Measurements from ENCODE around the gene AMT. TPM values are rescaled to one million over a fixed set of nuclear protein-coding genes. Genes with fewer than 3 reads are reported as not detected.

AMT gene
- total and polyA plus RNA-seq, 2 of the 13 experiments (the other 11 are each of a cell fraction or from before 2014, with no cell fraction given), result 35.3 to 59.0 TPM

DNA sequence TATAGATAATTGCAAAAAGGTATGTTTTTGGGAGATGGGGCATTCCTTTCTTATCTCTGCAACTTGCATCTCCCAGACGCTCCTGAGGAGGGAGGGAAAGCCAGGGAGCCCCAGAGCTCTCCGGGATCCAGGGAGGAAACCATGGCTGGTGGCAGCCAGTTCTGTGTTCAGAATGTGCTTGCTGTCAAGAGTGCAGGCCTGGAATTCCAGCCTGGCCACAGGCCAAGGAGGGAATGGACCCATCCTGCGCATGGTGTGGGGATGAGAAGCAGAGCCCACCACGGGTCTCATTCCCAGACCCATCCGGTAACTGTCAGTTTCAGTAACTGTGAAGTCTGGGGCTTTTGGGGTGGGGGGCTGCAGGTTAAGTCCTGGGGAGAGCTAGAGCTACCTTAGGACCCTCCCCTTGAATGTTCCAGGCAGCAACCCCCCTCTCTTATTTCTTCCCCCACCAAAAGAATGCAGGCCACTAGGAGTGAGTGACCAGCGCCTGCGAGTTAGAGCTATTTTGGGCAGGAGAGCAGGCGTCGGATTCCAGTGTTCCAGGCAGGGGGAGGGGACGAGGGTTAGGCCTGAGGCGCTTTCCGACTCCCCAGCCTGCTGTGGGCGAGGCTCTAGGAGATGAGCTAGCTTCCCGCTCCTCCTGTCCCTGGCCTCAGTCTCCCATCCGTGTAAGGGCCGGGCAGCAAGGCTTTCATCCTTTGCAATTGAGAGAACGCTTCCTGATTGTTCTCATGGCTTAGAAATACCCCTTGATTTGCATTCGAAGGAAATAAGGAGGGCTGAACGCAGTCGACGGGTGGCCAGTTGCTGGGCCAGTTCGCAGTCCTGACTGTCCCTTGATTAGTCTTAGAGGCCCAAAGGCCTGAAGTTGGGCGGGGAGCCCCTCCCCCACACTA, 47.0 kb upstream of the AMT start (continued):
- TF ChIP-seq, protein P1, sequence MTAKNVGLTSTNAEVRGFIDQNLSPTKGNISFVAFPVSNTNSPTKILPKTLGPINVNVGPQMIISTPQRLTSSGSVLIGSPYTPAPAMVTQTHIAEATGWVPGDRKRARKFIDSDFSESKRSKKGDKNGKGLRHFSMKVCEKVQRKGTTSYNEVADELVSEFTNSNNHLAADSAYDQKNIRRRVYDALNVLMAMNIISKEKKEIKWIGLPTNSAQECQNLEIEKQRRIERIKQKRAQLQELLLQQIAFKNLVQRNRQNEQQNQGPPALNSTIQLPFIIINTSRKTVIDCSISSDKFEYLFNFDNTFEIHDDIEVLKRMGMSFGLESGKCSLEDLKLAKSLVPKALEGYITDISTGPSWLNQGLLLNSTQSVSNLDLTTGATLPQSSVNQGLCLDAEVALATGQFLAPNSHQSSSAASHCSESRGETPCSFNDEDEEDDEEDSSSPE (CRISPR knock-in tag; IDR thresholded peaks at IDR 0.05), result no peak
- TF ChIP-seq ZFP36L2 (CRISPR knock-in tag; IDR thresholded peaks at IDR 0.05) (no peak), ZNF501 (CRISPR knock-in tag; IDR thresholded peaks at IDR 0.05) (peak; percentile 20; the same call in 1 of the 2 replicates), ZNF143 (CRISPR knock-in tag; IDR thresholded peaks at IDR 0.05) (no peak; the same call in 1 of the 2 replicates), SALL2 (CRISPR knock-in tag; IDR thresholded peaks at IDR 0.05) (peak; percentile 18; the same call in 1 of the 2 replicates), ZNF12 (CRISPR knock-in tag; IDR thresholded peaks at IDR 0.05) (no peak), GZF1 (CRISPR knock-in tag; IDR thresholded peaks at IDR 0.05) (no peak), ZNF547 (CRISPR knock-in tag; IDR thresholded peaks at IDR 0.05) (no peak), ZNF572 (CRISPR knock-in tag; IDR thresholded peaks at IDR 0.05) (0 out of 2 replicates have a peak, but pooled peaks have one; percentile 5), NONO (IDR thresholded peaks at IDR 0.05) (no peak), NONO (CRISPR knock-in tag; conservative IDR thresholded peaks at IDR 0.05) (no peak), SP2 (CRISPR knock-in tag; IDR thresholded peaks at IDR 0.05) (no peak), SALL1 (CRISPR knock-in tag; IDR thresholded peaks at IDR 0.05) (peak; percentile 9; the same call in 1 of the 2 replicates), REXO4 (CRISPR knock-in tag; IDR thresholded peaks at IDR 0.05; ENCODE audit: borderline replicate concordance) (no peak; the same call in 1 of the 2 replicates), KAT8 (CRISPR knock-in tag; IDR thresholded peaks at IDR 0.05) (no peak), NR2C2 (CRISPR knock-in tag; IDR thresholded peaks at IDR 0.05; ENCODE audit: borderline replicate concordance) (no peak; the same call in 1 of the 2 replicates)
- TF ChIP-seq, protein P2, sequence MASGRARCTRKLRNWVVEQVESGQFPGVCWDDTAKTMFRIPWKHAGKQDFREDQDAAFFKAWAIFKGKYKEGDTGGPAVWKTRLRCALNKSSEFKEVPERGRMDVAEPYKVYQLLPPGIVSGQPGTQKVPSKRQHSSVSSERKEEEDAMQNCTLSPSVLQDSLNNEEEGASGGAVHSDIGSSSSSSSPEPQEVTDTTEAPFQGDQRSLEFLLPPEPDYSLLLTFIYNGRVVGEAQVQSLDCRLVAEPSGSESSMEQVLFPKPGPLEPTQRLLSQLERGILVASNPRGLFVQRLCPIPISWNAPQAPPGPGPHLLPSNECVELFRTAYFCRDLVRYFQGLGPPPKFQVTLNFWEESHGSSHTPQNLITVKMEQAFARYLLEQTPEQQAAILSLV (CRISPR knock-in tag; IDR thresholded peaks at IDR 0.05; ENCODE audit: borderline replicate concordance), result no peak
- TF ChIP-seq, protein P3, sequence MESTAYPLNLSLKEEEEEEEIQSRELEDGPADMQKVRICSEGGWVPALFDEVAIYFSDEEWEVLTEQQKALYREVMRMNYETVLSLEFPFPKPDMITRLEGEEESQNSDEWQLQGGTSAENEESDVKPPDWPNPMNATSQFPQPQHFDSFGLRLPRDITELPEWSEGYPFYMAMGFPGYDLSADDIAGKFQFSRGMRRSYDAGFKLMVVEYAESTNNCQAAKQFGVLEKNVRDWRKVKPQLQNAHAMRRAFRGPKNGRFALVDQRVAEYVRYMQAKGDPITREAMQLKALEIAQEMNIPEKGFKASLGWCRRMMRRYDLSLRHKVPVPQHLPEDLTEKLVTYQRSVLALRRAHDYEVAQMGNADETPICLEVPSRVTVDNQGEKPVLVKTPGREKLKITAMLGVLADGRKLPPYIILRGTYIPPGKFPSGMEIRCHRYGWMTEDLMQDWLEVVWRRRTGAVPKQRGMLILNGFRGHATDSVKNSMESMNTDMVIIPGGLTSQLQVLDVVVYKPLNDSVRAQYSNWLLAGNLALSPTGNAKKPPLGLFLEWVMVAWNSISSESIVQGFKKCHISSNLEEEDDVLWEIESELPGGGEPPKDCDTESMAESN (CRISPR knock-in tag; conservative IDR thresholded peaks at IDR 0.05), result no peak
- TF ChIP-seq, protein P4, sequence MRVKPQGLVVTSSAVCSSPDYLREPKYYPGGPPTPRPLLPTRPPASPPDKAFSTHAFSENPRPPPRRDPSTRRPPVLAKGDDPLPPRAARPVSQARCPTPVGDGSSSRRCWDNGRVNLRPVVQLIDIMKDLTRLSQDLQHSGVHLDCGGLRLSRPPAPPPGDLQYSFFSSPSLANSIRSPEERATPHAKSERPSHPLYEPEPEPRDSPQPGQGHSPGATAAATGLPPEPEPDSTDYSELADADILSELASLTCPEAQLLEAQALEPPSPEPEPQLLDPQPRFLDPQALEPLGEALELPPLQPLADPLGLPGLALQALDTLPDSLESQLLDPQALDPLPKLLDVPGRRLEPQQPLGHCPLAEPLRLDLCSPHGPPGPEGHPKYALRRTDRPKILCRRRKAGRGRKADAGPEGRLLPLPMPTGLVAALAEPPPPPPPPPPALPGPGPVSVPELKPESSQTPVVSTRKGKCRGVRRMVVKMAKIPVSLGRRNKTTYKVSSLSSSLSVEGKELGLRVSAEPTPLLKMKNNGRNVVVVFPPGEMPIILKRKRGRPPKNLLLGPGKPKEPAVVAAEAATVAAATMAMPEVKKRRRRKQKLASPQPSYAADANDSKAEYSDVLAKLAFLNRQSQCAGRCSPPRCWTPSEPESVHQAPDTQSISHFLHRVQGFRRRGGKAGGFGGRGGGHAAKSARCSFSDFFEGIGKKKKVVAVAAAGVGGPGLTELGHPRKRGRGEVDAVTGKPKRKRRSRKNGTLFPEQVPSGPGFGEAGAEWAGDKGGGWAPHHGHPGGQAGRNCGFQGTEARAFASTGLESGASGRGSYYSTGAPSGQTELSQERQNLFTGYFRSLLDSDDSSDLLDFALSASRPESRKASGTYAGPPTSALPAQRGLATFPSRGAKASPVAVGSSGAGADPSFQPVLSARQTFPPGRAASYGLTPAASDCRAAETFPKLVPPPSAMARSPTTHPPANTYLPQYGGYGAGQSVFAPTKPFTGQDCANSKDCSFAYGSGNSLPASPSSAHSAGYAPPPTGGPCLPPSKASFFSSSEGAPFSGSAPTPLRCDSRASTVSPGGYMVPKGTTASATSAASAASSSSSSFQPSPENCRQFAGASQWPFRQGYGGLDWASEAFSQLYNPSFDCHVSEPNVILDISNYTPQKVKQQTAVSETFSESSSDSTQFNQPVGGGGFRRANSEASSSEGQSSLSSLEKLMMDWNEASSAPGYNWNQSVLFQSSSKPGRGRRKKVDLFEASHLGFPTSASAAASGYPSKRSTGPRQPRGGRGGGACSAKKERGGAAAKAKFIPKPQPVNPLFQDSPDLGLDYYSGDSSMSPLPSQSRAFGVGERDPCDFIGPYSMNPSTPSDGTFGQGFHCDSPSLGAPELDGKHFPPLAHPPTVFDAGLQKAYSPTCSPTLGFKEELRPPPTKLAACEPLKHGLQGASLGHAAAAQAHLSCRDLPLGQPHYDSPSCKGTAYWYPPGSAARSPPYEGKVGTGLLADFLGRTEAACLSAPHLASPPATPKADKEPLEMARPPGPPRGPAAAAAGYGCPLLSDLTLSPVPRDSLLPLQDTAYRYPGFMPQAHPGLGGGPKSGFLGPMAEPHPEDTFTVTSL (CRISPR knock-in tag; IDR thresholded peaks at IDR 0.05; ENCODE audit: borderline replicate concordance), result peak; percentile 19; the same call in 1 of the 2 replicates

All from HepG2 (cell line).